ENCODE data around the gene FNIP1.

Gene FNIP1

GRCh38 chr5:131644370-131644769 lies 152.4 kb downstream of the FNIP1 start:
- TF ChIP-seq FOXM1 (IDR thresholded peaks at IDR 0.05; ENCODE audit: borderline replicate concordance, low read depth) (no peak), TCF12 (IDR thresholded peaks at IDR 0.05; ENCODE audit: low read depth) (no peak), TAF1 (IDR thresholded peaks at IDR 0.05; ENCODE audit: low read depth) (no peak), RAD21 (IDR thresholded peaks at IDR 0.05; ENCODE audit: low read depth) (no peak), EP300 (IDR thresholded peaks at IDR 0.05; ENCODE audit: borderline replicate concordance) (no peak), USF1 (IDR thresholded peaks at IDR 0.05) (no peak), EGR1 (IDR thresholded peaks at IDR 0.05) (no peak), NFIC (IDR thresholded peaks at IDR 0.05) (no peak), CREB1 (IDR thresholded peaks at IDR 0.05; ENCODE audit: low read depth) (no peak), MAX (IDR thresholded peaks at IDR 0.05) (no peak), CEBPB (IDR thresholded peaks at IDR 0.05) (no peak), YY1 (IDR thresholded peaks at IDR 0.05; ENCODE audit: low read depth) (no peak), ZBTB7A (IDR thresholded peaks at IDR 0.05; ENCODE audit: low read depth) (no peak), TEAD4 (IDR thresholded peaks at IDR 0.05) (no peak)
- TF ChIP-seq, protein P1, sequence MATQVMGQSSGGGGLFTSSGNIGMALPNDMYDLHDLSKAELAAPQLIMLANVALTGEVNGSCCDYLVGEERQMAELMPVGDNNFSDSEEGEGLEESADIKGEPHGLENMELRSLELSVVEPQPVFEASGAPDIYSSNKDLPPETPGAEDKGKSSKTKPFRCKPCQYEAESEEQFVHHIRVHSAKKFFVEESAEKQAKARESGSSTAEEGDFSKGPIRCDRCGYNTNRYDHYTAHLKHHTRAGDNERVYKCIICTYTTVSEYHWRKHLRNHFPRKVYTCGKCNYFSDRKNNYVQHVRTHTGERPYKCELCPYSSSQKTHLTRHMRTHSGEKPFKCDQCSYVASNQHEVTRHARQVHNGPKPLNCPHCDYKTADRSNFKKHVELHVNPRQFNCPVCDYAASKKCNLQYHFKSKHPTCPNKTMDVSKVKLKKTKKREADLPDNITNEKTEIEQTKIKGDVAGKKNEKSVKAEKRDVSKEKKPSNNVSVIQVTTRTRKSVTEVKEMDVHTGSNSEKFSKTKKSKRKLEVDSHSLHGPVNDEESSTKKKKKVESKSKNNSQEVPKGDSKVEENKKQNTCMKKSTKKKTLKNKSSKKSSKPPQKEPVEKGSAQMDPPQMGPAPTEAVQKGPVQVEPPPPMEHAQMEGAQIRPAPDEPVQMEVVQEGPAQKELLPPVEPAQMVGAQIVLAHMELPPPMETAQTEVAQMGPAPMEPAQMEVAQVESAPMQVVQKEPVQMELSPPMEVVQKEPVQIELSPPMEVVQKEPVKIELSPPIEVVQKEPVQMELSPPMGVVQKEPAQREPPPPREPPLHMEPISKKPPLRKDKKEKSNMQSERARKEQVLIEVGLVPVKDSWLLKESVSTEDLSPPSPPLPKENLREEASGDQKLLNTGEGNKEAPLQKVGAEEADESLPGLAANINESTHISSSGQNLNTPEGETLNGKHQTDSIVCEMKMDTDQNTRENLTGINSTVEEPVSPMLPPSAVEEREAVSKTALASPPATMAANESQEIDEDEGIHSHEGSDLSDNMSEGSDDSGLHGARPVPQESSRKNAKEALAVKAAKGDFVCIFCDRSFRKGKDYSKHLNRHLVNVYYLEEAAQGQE (IDR thresholded peaks at IDR 0.05; ENCODE audit: low read depth), result no peak

DNA sequence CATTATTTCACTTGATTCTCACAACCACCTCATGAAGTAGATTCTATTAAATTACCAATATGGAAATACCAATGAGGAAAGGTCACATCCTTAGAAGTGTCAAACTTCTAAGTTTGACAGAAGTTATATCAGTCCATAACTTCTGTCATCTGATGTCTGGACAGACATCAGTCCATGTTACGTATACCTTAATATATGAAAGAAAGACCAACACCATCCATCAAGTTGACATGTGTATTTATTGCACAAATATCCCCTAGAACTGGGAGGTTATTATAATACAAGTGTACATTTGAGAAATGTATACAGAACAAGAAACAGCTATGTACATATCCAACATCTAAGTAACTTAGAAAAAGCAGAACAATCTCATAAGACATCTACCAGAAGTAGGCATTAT lies 155.3 kb downstream of the FNIP1 start:
- TF ChIP-seq YY1 (IDR thresholded peaks at IDR 0.05; ENCODE audit: low read depth), result no peak
- TF ChIP-seq, protein P1 (IDR thresholded peaks at IDR 0.05; ENCODE audit: low read depth), result no peak
- no peak for TF ChIP-seq USF1 (IDR thresholded peaks at IDR 0.05)
- TF ChIP-seq CREB1 (IDR thresholded peaks at IDR 0.05; ENCODE audit: low read depth), result no peak
- TF ChIP-seq TEAD4 (IDR thresholded peaks at IDR 0.05), result no peak
- TF ChIP-seq ZBTB7A (IDR thresholded peaks at IDR 0.05; ENCODE audit: low read depth), result no peak
- TF ChIP-seq CEBPB (IDR thresholded peaks at IDR 0.05), result no peak
- TF ChIP-seq RAD21 (IDR thresholded peaks at IDR 0.05; ENCODE audit: low read depth), result no peak
- no peak for TF ChIP-seq TAF1 (IDR thresholded peaks at IDR 0.05; ENCODE audit: low read depth)

DNA sequence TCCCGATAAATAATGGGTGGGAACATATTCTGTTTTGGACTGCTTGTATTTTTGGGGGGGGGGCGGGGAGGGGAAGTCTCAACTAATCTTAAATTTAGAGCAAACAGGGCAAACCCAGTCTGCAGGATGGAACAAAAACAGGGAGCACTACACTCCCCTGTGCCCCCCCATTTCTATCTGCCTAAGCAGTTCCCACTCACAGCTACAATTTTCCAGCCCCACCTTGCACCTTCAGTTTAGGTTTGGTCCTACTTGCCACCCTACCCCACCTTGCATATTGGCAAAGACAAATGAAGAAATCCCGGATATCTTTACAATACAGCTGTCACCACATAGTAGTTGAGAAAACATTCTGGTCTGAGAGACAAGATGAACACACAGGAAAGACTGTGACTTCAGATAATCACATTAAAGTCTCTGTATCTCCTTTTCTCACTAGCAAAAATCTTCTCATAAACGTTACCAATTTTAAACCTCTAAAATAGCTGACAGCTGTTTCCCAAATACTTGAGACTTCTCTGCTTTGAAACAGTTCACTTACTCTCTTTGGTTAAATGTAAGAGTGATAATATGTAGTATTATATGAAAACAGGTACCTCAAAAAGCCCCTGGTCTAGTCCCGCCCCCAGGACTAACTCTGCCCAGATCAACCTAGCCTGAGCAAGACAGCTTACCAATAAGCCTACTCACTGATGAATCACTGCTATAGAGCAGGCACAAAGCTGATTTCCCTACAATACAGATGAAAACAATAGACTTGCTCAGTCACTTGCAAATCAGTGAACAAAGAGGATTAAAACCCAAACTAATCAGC lies 156.6 kb downstream of the FNIP1 start:
- TF ChIP-seq, protein P1 (IDR thresholded peaks at IDR 0.05; ENCODE audit: low read depth), result no peak
- TF ChIP-seq MAX (IDR thresholded peaks at IDR 0.05), result no peak
- TF ChIP-seq ZBTB7A (IDR thresholded peaks at IDR 0.05; ENCODE audit: low read depth), result no peak
- TF ChIP-seq EP300 (IDR thresholded peaks at IDR 0.05; ENCODE audit: borderline replicate concordance), result no peak
- no peak for TF ChIP-seq TEAD4 (IDR thresholded peaks at IDR 0.05)
- TF ChIP-seq CEBPB (IDR thresholded peaks at IDR 0.05), result no peak
- no peak for TF ChIP-seq FOXM1 (IDR thresholded peaks at IDR 0.05; ENCODE audit: borderline replicate concordance, low read depth)
- no peak for TF ChIP-seq RAD21 (IDR thresholded peaks at IDR 0.05; ENCODE audit: low read depth)
- TF ChIP-seq USF1 (IDR thresholded peaks at IDR 0.05), result no peak
- TF ChIP-seq TCF12 (IDR thresholded peaks at IDR 0.05; ENCODE audit: low read depth), result no peak
- TF ChIP-seq YY1 (IDR thresholded peaks at IDR 0.05; ENCODE audit: low read depth), result no peak
- no peak for TF ChIP-seq TAF1 (IDR thresholded peaks at IDR 0.05; ENCODE audit: low read depth)
- TF ChIP-seq EGR1 (IDR thresholded peaks at IDR 0.05), result no peak
- TF ChIP-seq CREB1 (IDR thresholded peaks at IDR 0.05; ENCODE audit: low read depth), result no peak
